Measurements from ENCODE around the gene SUCO.
"Not testable (repeated sequence)": the region's sequence is repeated elsewhere in the genome, so short reads cannot be mapped to it uniquely, and the experiment has no call there.

DNA sequence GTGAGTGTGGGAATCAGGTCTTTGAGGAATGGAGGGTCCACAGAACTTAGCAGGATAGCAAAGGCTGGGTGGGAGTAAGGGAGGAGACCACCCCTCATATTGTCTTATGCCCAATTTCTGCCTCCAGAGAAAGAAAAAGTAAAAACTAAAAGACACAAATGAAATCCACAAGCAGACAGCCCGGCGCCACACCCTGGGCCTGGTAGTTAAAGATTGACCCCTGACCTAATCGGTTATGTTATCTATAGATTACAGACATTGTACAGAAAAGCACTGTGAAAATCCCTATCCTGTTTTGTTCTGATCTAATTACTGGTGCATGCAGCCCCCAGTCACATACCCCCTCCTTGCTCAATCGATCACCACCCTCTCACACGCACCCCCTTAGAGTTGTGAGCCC, 36.8 kb upstream of the SUCO start:
- TF ChIP-seq, protein P1, sequence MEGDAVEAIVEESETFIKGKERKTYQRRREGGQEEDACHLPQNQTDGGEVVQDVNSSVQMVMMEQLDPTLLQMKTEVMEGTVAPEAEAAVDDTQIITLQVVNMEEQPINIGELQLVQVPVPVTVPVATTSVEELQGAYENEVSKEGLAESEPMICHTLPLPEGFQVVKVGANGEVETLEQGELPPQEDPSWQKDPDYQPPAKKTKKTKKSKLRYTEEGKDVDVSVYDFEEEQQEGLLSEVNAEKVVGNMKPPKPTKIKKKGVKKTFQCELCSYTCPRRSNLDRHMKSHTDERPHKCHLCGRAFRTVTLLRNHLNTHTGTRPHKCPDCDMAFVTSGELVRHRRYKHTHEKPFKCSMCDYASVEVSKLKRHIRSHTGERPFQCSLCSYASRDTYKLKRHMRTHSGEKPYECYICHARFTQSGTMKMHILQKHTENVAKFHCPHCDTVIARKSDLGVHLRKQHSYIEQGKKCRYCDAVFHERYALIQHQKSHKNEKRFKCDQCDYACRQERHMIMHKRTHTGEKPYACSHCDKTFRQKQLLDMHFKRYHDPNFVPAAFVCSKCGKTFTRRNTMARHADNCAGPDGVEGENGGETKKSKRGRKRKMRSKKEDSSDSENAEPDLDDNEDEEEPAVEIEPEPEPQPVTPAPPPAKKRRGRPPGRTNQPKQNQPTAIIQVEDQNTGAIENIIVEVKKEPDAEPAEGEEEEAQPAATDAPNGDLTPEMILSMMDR (IDR thresholded peaks at IDR 0.05) = not testable (repeated sequence)
- not testable (repeated sequence) for TF ChIP-seq POLR2A (IDR thresholded peaks at IDR 0.05)
